GM12865 (cell line): ENCODE measurements around the gene PREX1.

ENCODE experiments used
- DNase-seq: peaks from one replicate; pipeline ENCODE4 v3.0.0; 2010; ENCODE audit warnings: low read depth
- H3K4me3 ChIP-seq: 2 replicates; pipeline ENCODE4 v1.5.1; 2011; ENCODE audit warnings: mild to moderate bottlenecking, low read depth, low read length, control low read depth
- TF ChIP-seq, protein P1 (sequence below): IDR thresholded peaks from 2 replicates; pipeline ENCODE4 v1.5.1; 2011; ENCODE audit warnings: low read length, control low read depth, low read depth, inconsistent platforms; ENCODE audit not compliant: insufficient read depth; ENCODE audit errors: missing control alignments

The PREX1 gene

DNA sequence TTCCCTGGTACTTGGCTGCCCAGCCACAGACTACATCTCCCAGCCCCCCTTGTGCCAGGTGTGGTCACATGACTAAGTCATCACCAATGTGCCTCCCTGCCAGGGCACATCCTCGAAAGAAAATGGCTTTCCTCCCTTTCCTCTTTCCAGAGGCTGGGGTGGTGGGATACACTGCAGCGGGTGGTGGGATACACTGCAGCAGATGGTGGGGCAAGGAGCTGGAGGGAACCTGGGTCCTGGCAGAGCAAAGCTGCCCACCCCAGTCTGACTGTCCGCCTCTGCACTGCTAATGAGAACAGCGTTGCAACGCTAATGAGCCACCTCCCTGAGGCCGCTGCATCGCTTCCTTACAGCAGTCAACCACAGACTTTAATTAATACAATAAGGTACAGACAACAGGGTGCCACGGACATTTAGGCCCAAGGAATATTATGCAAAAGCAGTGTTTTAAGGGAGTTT is 125.3 kb downstream of the PREX1 start:
- DNase-seq: no peak
- H3K4me3 ChIP-seq: no peak overlapping the region
- TF ChIP-seq, protein P1, sequence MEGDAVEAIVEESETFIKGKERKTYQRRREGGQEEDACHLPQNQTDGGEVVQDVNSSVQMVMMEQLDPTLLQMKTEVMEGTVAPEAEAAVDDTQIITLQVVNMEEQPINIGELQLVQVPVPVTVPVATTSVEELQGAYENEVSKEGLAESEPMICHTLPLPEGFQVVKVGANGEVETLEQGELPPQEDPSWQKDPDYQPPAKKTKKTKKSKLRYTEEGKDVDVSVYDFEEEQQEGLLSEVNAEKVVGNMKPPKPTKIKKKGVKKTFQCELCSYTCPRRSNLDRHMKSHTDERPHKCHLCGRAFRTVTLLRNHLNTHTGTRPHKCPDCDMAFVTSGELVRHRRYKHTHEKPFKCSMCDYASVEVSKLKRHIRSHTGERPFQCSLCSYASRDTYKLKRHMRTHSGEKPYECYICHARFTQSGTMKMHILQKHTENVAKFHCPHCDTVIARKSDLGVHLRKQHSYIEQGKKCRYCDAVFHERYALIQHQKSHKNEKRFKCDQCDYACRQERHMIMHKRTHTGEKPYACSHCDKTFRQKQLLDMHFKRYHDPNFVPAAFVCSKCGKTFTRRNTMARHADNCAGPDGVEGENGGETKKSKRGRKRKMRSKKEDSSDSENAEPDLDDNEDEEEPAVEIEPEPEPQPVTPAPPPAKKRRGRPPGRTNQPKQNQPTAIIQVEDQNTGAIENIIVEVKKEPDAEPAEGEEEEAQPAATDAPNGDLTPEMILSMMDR: no peak

DNA sequence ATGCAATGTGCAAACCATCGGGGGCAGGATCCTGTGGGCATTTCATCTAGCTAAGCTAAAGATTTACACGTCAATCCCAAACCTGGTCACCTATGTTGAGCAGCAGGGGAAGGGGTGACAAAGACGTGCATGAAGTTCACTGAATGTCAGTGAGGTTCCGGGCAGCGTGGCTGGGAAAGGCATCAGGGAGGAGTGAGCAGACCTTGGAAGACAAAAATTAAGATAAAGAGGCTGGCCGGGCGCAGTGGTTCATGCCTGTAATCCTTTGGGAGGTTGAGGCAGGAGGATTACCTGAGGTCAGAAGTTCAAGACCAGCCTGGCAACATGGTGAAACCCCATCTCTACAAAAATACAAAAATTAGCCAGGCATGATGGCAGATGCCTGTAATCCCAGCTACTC is 126.1 kb downstream of the PREX1 start:
- TF ChIP-seq, protein P1: no peak
- H3K4me3 ChIP-seq: no peak overlapping the region
- no peak for DNase-seq

DNA sequence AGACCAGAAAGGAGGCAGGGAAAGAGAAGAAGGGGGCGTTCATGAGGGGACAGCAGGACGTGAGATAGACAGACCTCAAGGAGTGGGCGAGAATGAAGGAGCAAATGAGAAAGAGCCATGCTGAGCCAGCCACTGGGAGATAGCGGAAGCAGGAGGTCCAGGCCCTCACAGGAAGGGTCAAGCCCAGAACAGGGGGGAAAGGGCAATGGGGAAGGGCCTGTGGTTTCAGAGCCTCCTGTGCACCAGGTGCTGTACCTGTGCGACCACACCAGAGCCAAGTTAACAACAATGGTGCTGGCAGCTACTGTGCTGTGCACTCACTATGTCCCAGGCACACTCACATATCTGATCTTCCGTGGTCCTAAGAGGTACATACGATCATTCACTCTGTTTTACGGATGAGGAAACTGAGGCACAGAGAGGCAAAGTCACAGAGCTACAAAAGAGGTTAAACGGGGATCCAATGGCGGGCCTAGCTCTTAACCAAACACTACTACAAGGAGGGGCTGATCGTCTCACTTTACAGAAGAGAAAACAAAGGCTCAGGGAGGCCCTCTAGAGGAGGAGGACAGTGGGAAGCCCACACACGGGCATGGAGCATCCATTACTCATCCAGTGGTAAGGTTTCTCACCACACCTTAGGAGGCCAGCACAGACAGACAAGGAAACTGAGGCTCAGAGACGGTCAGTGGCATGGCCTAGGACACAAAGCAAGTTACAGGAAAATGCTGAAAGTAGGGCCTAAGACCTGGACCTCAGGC is 129.1 kb downstream of the PREX1 start:
- H3K4me3 ChIP-seq: no peak overlapping the region
- TF ChIP-seq, protein P1: no peak
- DNase-seq: no peak

DNA sequence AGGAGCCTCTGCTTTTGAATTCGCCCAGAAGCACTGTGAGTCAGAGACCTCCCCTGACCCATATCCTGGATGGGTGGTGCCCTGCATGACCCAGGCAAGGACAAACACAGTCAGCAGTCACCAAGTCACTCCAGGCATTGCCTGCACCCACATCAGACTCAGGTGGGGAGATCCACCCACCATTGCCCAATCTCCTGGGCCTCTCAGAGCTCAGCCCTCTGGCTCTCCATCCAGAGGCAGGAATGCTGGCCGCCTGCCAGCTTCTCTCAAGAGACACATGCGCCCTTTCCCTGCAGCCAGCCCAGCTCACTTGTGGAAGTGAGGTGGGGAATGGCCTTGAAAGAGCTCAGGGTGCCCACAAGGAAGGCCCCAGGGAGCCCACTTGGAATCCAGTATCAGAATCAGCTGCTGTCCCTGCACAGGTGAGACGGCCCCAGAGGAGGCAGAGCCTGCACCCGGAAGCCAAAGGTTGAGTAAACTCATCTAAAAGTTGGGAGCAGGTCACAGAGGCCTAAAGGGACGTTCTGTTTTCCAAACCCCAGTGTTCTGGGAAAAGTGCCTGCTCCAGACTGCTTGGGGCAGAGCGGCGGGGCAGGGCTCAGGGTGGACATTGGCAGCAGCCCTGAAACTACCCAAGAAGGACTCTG is 129.8 kb downstream of the PREX1 start:
- DNase-seq: no peak
- TF ChIP-seq, protein P1: no peak
- no peak overlapping the region for H3K4me3 ChIP-seq

DNA sequence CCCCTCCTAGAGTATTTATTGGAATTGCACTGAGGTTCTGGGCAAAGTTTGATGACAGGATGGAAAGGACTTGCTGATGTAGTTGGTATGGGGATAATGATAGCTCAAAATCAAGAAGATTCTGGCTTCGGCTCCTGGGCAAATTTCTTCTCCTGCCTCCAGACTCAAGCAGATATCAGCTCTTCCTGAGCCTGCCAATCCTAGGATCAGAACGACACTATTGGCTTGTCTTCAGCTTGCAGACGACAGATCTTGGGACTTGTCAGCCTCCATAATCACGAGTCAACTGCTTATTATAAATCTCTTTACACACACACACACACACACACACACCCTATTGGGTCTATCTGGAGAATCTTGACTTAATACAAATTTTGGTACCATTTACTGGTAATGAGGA is 131.1 kb downstream of the PREX1 start:
- H3K4me3 ChIP-seq: no peak overlapping the region
- DNase-seq: no peak
- TF ChIP-seq, protein P1: no peak

DNA sequence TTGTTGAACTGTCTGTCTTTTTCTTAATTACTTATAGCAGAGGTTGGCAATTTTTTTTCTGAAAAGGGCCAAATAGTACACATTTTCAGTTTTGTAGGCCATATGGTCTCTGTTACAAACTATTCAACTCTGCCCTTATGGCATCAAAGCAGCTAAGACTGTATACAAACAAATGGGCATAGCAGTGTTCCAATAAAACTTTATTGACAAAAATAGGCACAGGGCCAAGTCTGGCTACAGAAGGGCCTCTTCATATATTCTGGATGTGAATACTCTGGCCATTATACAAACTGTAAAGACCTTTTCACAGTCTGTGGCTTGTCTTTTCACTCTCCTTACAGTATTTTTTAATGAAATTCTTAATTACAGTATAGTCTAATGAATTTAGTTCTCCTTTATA is 132.1 kb downstream of the PREX1 start:
- no peak for DNase-seq
- H3K4me3 ChIP-seq: no peak overlapping the region
- TF ChIP-seq, protein P1: no peak
